ENCODE measurements around the gene NAV2.

NAV2 gene

DNA sequence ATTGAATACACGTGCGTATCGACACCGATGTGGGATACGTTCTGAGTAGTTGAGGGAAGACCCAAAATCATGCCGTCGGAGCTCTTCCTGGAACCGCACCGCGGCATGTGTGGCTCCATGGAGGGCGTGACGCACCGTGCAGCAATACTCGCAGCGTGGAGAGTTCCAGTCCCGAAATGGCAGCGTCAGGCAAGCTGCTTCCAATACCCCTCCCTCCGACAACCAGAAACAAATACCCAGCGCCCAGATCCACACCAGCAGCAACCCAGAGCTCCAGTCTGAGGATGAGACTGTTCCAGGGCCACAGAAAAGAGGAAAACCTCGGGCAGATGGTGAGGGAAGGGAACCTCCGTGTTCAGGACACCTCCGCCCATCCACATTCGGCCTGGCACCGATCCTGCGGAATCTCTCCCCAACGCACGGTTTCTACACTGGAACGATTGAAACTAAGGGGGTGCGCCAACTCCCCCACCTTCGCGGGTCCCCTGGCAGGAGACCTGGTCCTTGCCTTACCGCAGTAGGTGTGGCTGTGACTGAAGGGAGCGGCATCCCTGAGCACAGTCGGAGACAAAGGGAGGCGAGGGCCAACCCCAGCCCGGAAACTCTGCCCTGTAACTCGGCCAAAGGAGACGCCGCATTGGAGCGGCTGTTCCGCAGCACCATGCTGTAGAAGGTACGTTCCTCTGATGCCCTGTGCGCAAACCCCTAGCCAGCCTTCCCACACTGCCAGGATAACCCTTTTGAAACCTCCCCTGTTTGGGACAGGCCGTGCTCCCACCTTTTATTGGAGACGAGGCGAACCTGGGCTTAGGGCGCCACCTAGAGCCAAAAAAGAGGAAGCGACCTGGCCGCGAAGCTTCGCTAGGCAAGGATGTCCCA is 419.4 kb downstream of the NAV2 start:
- POLR2A ChIA-PET = no interaction called here
- DNase-seq (ENCODE audit: extremely low spot score) = peak; percentile 64
- TF ChIP-seq, protein P1, sequence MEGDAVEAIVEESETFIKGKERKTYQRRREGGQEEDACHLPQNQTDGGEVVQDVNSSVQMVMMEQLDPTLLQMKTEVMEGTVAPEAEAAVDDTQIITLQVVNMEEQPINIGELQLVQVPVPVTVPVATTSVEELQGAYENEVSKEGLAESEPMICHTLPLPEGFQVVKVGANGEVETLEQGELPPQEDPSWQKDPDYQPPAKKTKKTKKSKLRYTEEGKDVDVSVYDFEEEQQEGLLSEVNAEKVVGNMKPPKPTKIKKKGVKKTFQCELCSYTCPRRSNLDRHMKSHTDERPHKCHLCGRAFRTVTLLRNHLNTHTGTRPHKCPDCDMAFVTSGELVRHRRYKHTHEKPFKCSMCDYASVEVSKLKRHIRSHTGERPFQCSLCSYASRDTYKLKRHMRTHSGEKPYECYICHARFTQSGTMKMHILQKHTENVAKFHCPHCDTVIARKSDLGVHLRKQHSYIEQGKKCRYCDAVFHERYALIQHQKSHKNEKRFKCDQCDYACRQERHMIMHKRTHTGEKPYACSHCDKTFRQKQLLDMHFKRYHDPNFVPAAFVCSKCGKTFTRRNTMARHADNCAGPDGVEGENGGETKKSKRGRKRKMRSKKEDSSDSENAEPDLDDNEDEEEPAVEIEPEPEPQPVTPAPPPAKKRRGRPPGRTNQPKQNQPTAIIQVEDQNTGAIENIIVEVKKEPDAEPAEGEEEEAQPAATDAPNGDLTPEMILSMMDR (IDR thresholded peaks at IDR 0.05; ENCODE audit: control extremely low read depth, extremely low read depth, low read depth, missing control alignments) = peak; percentile 89
- CTCF ChIA-PET = interaction anchor here (0.6 to 6.2 kb wide), 43 partner anchors 8 to 575 kb away, joined by 3 to 53 read pairs (median 4); no protein-coding TSS in a partner anchor

DNA sequence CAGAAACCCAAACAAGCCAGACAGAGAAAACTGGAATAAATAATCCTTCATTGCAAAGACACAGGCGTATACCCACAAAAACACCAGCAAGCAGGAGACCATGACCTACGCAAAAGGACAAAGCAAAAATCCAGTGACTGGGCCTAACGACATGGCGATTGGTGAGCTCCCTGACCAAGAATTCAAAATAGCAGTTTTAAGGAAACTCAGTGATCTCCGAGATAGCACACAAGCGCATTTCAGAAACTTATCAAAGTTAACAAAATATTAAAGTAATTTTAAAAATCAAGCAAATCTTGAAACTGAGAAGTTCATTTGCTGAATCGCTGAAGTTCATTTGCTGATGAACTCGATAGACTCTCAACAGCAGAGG is 420.0 kb downstream of the NAV2 start:
- POLR2A ChIA-PET = no interaction called here
- TF ChIP-seq, protein P1 (IDR thresholded peaks at IDR 0.05; ENCODE audit: control extremely low read depth, extremely low read depth, low read depth, missing control alignments) = no peak
- CTCF ChIA-PET = interaction anchor here (0.6 to 6.2 kb wide), 37 partner anchors 9 to 572 kb away, joined by 3 to 53 read pairs (median 4); no protein-coding TSS in a partner anchor
- DNase-seq (ENCODE audit: extremely low spot score) = no peak

DNA sequence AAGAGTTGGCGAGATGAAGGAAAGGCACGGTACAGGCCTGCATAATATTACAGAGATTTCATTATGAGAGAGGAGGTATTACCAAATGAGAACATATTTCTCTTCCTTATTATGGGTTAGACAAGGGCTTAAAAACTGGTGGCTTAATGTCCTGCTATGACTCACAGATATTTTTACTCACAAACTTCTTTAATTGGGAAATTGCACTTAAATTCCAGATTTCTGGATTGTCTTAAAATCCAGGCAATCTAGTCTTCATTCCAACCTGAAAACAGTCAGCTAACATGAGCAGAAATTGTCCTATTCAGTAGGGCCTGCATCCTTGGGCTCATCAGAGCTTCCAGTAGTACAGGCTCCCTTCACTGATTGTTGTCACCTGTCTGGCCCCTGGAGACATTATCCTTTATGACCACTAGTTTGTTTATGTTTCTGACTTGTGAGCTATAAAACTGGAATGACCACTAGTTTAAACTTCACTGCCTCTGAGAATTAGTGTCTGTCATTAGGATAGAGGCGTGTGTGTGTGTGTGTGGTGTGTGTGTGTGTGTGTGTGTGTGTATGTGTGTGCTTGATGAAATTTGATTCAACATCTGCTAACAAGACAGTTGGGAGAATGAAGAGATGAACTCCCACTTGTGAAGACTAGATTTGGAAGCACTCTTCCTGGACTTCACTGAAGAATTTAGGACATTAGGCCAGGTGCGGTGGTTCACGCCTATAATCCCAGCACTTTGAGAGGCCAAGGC is 422.5 kb downstream of the NAV2 start:
- no peak for DNase-seq (ENCODE audit: extremely low spot score)
- TF ChIP-seq, protein P1 (IDR thresholded peaks at IDR 0.05; ENCODE audit: control extremely low read depth, extremely low read depth, low read depth, missing control alignments) = no peak

DNA sequence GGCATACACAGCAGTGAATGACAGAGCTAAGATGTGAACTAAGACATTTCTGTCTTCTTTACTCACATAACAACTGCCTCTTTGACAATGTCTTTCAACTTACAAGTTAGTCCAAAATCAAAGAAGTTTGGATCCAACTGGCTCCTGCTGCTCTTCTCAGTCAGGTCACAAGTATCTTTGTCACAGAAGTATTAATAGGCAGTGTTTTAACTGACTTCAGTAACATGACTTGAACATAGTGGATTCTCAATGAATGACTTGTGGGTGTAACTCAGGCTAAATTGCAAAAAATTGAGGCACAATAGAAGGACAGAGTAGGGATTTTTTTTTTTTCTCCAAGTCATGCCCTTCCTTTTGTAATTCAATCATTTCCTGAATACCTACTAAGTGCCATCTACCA is 425.0 kb downstream of the NAV2 start:
- ChIA-PET CTCF (interaction anchor here (0.8 to 2.5 kb wide), 3 partner anchors 9 to 216 kb away, joined by 3 to 29 read pairs (median 3); no protein-coding TSS in a partner anchor), POLR2A (no interaction called here)
- DNase-seq (ENCODE audit: extremely low spot score) = no peak
- TF ChIP-seq, protein P1 (IDR thresholded peaks at IDR 0.05; ENCODE audit: control extremely low read depth, extremely low read depth, low read depth, missing control alignments) = no peak

More for the DNA sequence above, 422.5 kb downstream of the NAV2 start:
- POLR2A ChIA-PET = no interaction called here
- CTCF ChIA-PET = interaction anchor here (0.9 to 6.2 kb wide), 7 partner anchors 11 to 491 kb away, joined by 3 to 53 read pairs (median 4); no protein-coding TSS in a partner anchor

DNA sequence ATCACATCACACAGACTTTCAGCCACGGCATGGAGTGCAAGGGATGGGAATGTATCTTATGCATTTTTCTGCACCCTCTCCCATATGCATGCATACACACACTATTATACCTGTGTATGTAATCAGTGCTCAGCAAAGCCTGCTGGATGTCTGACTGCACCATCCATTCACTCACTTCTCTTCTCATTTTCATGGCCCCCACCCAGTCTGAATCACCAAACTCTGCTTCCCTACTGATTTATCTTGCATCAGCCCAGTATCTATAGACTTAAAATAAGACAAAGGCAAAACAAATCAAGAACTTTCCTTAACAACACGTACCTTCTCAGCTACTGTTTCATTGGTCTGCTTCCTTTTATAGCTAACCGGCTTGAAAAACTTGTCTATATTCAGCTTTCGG is 426.1 kb downstream of the NAV2 start:
- DNase-seq (ENCODE audit: extremely low spot score) = no peak
- TF ChIP-seq, protein P1 (IDR thresholded peaks at IDR 0.05; ENCODE audit: control extremely low read depth, extremely low read depth, low read depth, missing control alignments) = no peak
- CTCF ChIA-PET = interaction anchor here (2.5 to 5.0 kb wide), 2 partner anchors 10 kb away, joined by 29 to 37 read pairs; no protein-coding TSS in a partner anchor
- POLR2A ChIA-PET = no interaction called here

DNA sequence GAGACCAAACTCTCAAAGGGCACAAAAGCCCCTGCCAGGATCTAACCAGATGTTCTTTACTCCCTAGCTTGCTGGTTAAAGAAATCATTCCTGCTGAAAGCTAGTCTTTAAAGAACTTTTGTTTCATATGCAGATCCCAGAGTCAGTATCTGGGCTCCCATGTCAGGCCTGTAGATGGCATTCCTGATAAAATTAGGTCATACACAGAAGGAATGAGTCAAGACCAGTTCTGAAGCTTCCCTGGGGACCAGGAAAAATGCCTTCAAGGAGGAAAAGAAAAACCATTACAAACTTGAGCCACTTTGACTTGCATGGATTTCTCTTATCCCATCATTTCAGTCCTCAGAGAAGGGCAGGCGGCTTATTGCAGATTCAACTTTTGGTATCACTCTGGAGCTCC is 441.7 kb downstream of the NAV2 start:
- CTCF ChIA-PET = interaction anchor here (0.9 to 2.3 kb wide), 5 partner anchors 10 to 199 kb away, joined by 3 to 11 read pairs (median 4); no protein-coding TSS in a partner anchor
- TF ChIP-seq, protein P1 (IDR thresholded peaks at IDR 0.05; ENCODE audit: control extremely low read depth, extremely low read depth, low read depth, missing control alignments) = no peak
- POLR2A ChIA-PET = no interaction called here
- no peak for DNase-seq (ENCODE audit: extremely low spot score)

All from GM10248 (cell line).